GM12878 (cell line): Measurements from ENCODE around the gene SEMA4D. TPM values are rescaled to one million over a fixed set of nuclear protein-coding genes. Genes with fewer than 3 reads are reported as not detected.

Experiments used
- ATAC-seq: fragments of 200-7000 bp; cut with Tn5 transposase; 3 replicates; pipeline ENCODE4 v1.9.1; 2020; ENCODE audit warnings: mild to moderate bottlenecking, moderate library complexity
- BruUV-seq: library from RNA; stranded (reverse); fragments of 400-500 nt; replicated peaks from 2 replicates; lab custom pipeline; 2021; lab: Mats Ljungman, UMichigan
- CTCF ChIA-PET: fragments of 300-600 bp; sonication (Branson Sonifier 250); formaldehyde crosslinking; extraction: SDS; loops from one replicate; lab custom pipeline; 2021; ENCODE audit warnings: inconsistent platforms; lab: Yijun Ruan, JAX
- POLR2A ChIA-PET: fragments of 350-600 bp; formaldehyde crosslinking; extraction: SDS; loops from one replicate; lab custom pipeline; 2021; ENCODE audit warnings: inconsistent platforms; lab: Charles Lee
- RAD21 ChIA-PET: fragments of 300-600 bp; sonication (Branson Sonifier 250); formaldehyde crosslinking; loops from one replicate; lab custom pipeline; 2023; ENCODE audit warnings: antibody characterized with exemption; ENCODE audit not compliant: unreplicated experiment; lab: Charles Lee
- SMC1A ChIA-PET: fragments of 300-600 bp; sonication (Branson Sonifier 250); formaldehyde crosslinking; loops from one replicate; lab custom pipeline; 2023; ENCODE audit not compliant: unreplicated experiment, uncharacterized antibody; lab: Charles Lee
- DNase-seq: peaks from one replicate; pipeline ENCODE4 v3.0.0-alpha.2; 2011; ENCODE audit warnings: low read depth, low spot score
- FAIRE-seq: peaks from 3 replicates; lab custom pipeline; 2011; peaks lifted over from hg19 to GRCh38; lab: Jason Lieb, UNC
- H2AFZ ChIP-seq: 2 replicates; pipeline ENCODE4 v1.6.0; 2011; ENCODE audit warnings: low read depth, low read length, control low read depth; ENCODE audit not compliant: control insufficient read depth
- H3K27ac ChIP-seq: 2 replicates; pipeline ENCODE4 v1.5.1; 2011; ENCODE audit warnings: control low read depth; ENCODE audit not compliant: control insufficient read depth, insufficient read depth
- H3K27me3 ChIP-seq, 2 experiments: replicated peaks in 1 of 2; 2 replicates each; pipeline versions ENCODE4 v1.6.0 to v1.6.1; 2011; ENCODE audit warnings: low read length in 1 of 2; ENCODE audit not compliant: control insufficient read depth in 2 of 2, insufficient read depth in 2 of 2
- H3K36me3 ChIP-seq, 2 experiments: 2 replicates each; pipeline ENCODE4 v1.5.1; 2011; ENCODE audit warnings: low read length in 1 of 2; ENCODE audit not compliant: control insufficient read depth in 2 of 2, insufficient read depth in 2 of 2
- H3K4me1 ChIP-seq: 2 replicates; pipeline ENCODE4 v1.6.1; 2011; ENCODE audit warnings: mild to moderate bottlenecking, low read length, moderate library complexity, mixed read lengths; ENCODE audit not compliant: control insufficient read depth, insufficient read depth
- H3K4me2 ChIP-seq: 2 replicates; pipeline ENCODE4 v1.6.0; 2011; ENCODE audit warnings: control low read depth; ENCODE audit not compliant: control insufficient read depth, insufficient read depth
- H3K4me3 ChIP-seq: fragments of 200-600 bp; sonication (generic); 2 replicates; pipeline ENCODE4 v1.5.1; 2016
- H3K79me2 ChIP-seq: 2 replicates; pipeline ENCODE4 v1.6.0; 2011; ENCODE audit warnings: low read length; ENCODE audit not compliant: control insufficient read depth, insufficient read depth
- H3K9ac ChIP-seq: 2 replicates; pipeline ENCODE4 v1.8.0; 2011; ENCODE audit warnings: low read length, control low read depth, mixed read lengths; ENCODE audit not compliant: control insufficient read depth, insufficient read depth
- H3K9me3 ChIP-seq: replicated peaks from 3 replicates; pipeline ENCODE4 v1.5.1; 2011; ENCODE audit warnings: mild to moderate bottlenecking, low read length; ENCODE audit not compliant: control insufficient read depth, insufficient read depth
- H4K20me1 ChIP-seq: 2 replicates; pipeline ENCODE4 v1.6.0; 2011; ENCODE audit not compliant: control insufficient read depth, insufficient read depth
- BCL11A ChIP-seq: IDR thresholded peaks from 2 replicates; pipeline ENCODE4 v1.6.1; 2011; ENCODE audit warnings: low read depth, low read length
- CREM ChIP-seq: IDR thresholded peaks from 2 replicates; pipeline ENCODE4 v1.6.1; 2014; ENCODE audit warnings: antibody characterized with exemption, low read depth
- CUX1 ChIP-seq: IDR thresholded peaks from 2 replicates; pipeline ENCODE4 v1.6.1; 2012; ENCODE audit warnings: improper control_type of control experiment, low read depth, low read length; ENCODE audit not compliant: insufficient replicate concordance
- MYC ChIP-seq: IDR thresholded peaks from 2 replicates; pipeline ENCODE4 v1.6.1; 2011; ENCODE audit warnings: mild to moderate bottlenecking, low read length, moderate library complexity, inconsistent platforms; ENCODE audit not compliant: insufficient read depth, insufficient replicate concordance, insufficient read length, severe bottlenecking
- PBX3 ChIP-seq: IDR thresholded peaks from 2 replicates; pipeline ENCODE4 v1.6.1; 2011; ENCODE audit warnings: mild to moderate bottlenecking, low read depth, low read length, moderate library complexity; ENCODE audit not compliant: insufficient replicate concordance
- PKNOX1 ChIP-seq: fragments of 450-650 bp; IDR thresholded peaks from 2 replicates; pipeline ENCODE4 v1.6.1; 2016; ENCODE audit warnings: mild to moderate bottlenecking
- PRDM15 ChIP-seq: fragments of 450-650 bp; formaldehyde crosslinking; IDR thresholded peaks from 2 replicates; pipeline ENCODE4 v1.4.0; 2020; ENCODE audit warnings: mild to moderate bottlenecking, moderate library complexity
- RBBP5 ChIP-seq: fragments of 200-600 bp; sonication (generic); conservative IDR thresholded peaks from 2 replicates; pipeline ENCODE4 v1.6.1; 2016
- SIN3A ChIP-seq: IDR thresholded peaks from 2 replicates; pipeline ENCODE4 v1.6.1; 2012; ENCODE audit warnings: low read depth, low read length, improper control_type of control experiment
- USF2 ChIP-seq: IDR thresholded peaks from 2 replicates; pipeline ENCODE4 v1.6.1; 2011; ENCODE audit warnings: low read depth, low read length, improper control_type of control experiment, borderline replicate concordance
- WGBS: methylation state at CpG from one replicate; pipeline ENCODE4 v1.1.6; 2016; ENCODE audit warnings: low lambda C conversion rate; ENCODE audit not compliant: insufficient replicate concordance, insufficient coverage; ENCODE audit errors: missing lambda C conversion rate; 5-methylcytosine and 5-hydroxymethylcytosine counted together
- in situ Hi-C: fragments of 300-500 bp; cut with MboI; formaldehyde crosslinking; loops from 9 replicates; pipeline ENCODE4 v1.14.3; 2018; ENCODE audit warnings: mixed read lengths
- intact Hi-C: fragments of 100-400 bp; cut with micrococcal nuclease; formaldehyde crosslinking; loops from one replicate; pipeline ENCODE4 v1.14.2; 2022; ENCODE audit not compliant: unreplicated experiment
- polyA plus RNA-seq, 11 experiments: library from polyadenylated mRNA; depleted of rRNA in 4 of 11; unstranded in 6 of 11; stranded (reverse) in 5 of 11; fragments of >200 nt; fragmentation: Nextera tagmentation in 4 of 11; fragmentation: Illumina TruSeq in 1 of 11; extraction: Ambion mirVana in 4 of 11; extraction: Trizol in 1 of 11; gene quantifications; 1 replicate in 1 of 11; 2 replicates in 10 of 11; pipeline versions ENCODE4 v1.2.1 to v1.2.3, GENCODE V29; 2011 to 2016; ENCODE audit warnings: inconsistent platforms in 2 of 11, missing spikeins in 2 of 11, low read depth in 1 of 11
- total RNA-seq, 4 experiments: library from RNA; depleted of rRNA in 3 of 4; stranded (reverse); fragments of >200 nt in 3 of 4; fragmentation: Illumina TruSeq in 1 of 4; extraction: Trizol in 1 of 4; gene quantifications; 2 replicates each; pipeline versions ENCODE4 v1.2.1 to v1.2.3, GENCODE V29; 2013 to 2021

The SEMA4D gene
- total and polyA plus RNA-seq, 10 of the 15 experiments (the other 5 are each of a cell fraction or from before 2014, with no cell fraction given) = 15.1 to 136 (median 39.6) TPM

- Histone ChIP-seq H3K27me3 (no peaks in the 10 kb centered on the region), H3K79me2 (no peaks in the 10 kb centered on the region), H2AFZ (no peak overlapping the region), H3K9me3 (no peaks in the 10 kb centered on the region), H3K36me3 (no peaks in the 10 kb centered on the region), H4K20me1 (no peaks in the 10 kb centered on the region), H3K4me1 (peaks cover 21% of the 10 kb centered on the region), H3K4me3 (no peak overlapping the region), H3K27ac (no peak overlapping the region), H3K4me2 (no peak overlapping the region), H3K9ac (no peak overlapping the region)
- ChIA-PET RAD21 (interaction anchor here (0.6 to 1.7 kb wide), 2 partner anchors 15 to 109 kb away, joined by 3 to 6 read pairs; no protein-coding TSS in a partner anchor), CTCF (interaction anchor here (1.1 kb wide), 1 partner anchor 15 kb away, joined by 3 read pairs; no protein-coding TSS in a partner anchor), SMC1A (interaction anchor here (0.9 to 3.8 kb wide), 3 partner anchors 9 to 16 kb away, joined by 5 to 19 read pairs (median 9); no protein-coding TSS in a partner anchor), POLR2A (no interaction called here)
- FAIRE-seq = no peak
- 74% methylated on average over 10 of the region's 10 CpGs for WGBS
- DNase-seq = no peak
- no TSS peak for BruUV-seq
- in situ Hi-C loops (no loop called here), intact Hi-C loops (no loop called here)
- no peak for ATAC-seq
- TF ChIP-seq CUX1 (no peak), BCL11A (no peak), RBBP5 (no peak), SIN3A (no peak), PRDM15 (CRISPR knock-in tag) (no peak), PBX3 (no peak), MYC (no peak), CREM (no peak), USF2 (no peak), PKNOX1 (no peak)
Observed at GRCh38 chr9:89533411-89534095, 35.6 kb upstream of the SEMA4D start.
